ENCODE results near the gene KCNH1.

KCNH1 gene

DNA sequence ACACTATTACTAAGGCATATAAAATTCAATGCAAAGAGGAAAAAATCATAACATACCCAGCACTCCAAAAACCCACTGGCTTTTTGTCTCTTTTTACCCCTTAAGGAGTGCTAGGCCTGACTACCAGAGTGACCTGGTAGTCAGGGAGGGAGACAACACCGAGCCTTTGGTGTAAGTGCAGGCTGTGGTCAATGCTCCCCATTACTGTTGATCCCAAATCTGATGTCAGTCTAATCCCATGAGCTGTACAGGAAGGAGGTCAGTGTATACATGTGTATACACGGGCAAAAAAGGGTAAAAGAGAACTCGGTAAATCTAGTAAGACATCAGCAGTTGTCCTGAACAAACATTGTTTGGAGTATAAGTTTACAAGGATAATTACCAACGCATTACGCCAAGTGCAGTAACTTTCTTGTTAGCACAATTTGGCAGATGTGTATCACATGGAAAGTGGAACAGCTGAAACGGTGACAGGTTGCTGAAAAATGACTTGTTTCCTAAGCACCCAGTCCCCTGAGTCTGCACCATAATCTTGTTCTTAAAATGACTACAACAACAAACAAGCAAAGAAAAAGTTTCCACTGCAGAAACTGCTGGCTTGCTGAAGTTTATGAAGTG is 217.9 kb downstream of the KCNH1 start:
- TF ChIP-seq, protein P1, sequence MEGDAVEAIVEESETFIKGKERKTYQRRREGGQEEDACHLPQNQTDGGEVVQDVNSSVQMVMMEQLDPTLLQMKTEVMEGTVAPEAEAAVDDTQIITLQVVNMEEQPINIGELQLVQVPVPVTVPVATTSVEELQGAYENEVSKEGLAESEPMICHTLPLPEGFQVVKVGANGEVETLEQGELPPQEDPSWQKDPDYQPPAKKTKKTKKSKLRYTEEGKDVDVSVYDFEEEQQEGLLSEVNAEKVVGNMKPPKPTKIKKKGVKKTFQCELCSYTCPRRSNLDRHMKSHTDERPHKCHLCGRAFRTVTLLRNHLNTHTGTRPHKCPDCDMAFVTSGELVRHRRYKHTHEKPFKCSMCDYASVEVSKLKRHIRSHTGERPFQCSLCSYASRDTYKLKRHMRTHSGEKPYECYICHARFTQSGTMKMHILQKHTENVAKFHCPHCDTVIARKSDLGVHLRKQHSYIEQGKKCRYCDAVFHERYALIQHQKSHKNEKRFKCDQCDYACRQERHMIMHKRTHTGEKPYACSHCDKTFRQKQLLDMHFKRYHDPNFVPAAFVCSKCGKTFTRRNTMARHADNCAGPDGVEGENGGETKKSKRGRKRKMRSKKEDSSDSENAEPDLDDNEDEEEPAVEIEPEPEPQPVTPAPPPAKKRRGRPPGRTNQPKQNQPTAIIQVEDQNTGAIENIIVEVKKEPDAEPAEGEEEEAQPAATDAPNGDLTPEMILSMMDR (IDR thresholded peaks at IDR 0.05; ENCODE audit: insufficient read depth, low read depth, low read length, missing control alignments) = no peak
- no peak overlapping the region for H3K4me3 ChIP-seq (ENCODE audit: low read depth, low read length)
- no peak for DNase-seq (ENCODE audit: low read depth)

DNA sequence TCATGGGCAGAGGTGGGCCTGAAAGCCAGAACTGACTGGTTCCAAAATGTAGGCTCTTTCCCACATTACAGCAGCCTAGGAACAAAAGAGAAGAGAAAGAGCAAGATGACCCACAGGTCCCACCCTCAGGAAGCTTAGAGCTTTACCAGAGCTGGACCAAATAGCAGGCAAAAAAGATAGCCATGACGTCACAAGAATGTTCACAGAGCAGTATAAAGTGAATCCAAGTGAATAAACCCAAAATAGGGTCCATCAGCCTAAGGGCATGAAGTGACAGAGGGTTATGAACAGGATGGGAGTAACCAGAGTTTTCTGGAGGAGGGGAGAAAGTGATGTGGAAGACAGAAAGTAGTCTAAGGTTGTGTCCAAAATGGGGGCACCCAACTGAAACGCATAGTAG is 221.2 kb downstream of the KCNH1 start:
- no peak for DNase-seq (ENCODE audit: low read depth)
- TF ChIP-seq, protein P1 (IDR thresholded peaks at IDR 0.05; ENCODE audit: insufficient read depth, low read depth, low read length, missing control alignments) = no peak
- H3K4me3 ChIP-seq (ENCODE audit: low read depth, low read length) = no peak overlapping the region

DNA sequence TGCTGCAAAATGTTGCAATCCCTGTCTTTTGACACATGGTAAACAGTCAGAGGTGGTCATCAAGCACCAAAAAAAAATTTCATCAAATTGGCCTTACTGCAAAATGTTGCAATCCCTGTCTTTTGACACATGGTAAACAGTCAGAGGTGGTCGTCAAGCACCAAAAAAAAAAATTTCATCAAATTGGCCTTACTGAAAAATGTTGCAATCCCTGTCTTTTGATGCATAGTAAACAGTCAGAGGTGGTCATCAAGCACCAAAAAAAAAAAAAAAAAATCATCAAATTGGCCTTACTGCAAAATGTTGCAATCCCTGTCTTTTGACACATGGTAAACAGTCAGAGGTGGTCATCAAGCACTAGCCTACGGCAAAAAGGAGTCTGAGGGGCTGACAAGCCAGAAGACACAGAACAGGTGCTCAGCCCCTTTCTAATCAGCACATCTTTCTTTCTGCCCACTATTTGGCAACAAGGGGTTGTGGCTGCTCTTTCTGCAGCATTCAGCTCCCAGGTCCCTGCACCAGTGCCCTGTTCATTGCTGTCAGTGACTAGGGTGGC is 223.8 kb downstream of the KCNH1 start:
- TF ChIP-seq, protein P1 (IDR thresholded peaks at IDR 0.05; ENCODE audit: insufficient read depth, low read depth, low read length, missing control alignments) = no peak
- DNase-seq (ENCODE audit: low read depth) = no peak
- no peak overlapping the region for H3K4me3 ChIP-seq (ENCODE audit: low read depth, low read length)

DNA sequence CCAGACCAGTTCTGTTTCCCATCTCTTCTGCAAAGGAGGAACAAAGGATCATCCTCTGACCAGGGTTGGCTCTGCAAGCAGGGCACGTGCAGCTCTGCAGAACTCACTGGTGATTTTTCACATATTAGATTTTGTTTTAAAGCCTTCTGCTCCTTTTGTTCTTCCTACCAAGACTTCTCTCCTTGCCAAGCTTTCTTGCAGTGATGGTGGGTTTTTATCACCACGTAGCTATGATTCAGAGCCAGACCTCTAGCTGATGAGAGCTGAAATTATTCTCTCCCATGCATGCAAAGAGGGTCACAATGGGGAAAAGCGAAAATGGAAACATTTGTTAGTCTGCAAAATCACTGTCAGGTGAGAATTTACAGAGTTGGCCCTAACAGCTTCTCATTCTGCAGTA is 225.2 kb downstream of the KCNH1 start:
- no peak overlapping the region for H3K4me3 ChIP-seq (ENCODE audit: low read depth, low read length)
- no peak for DNase-seq (ENCODE audit: low read depth)
- TF ChIP-seq, protein P1 (IDR thresholded peaks at IDR 0.05; ENCODE audit: insufficient read depth, low read depth, low read length, missing control alignments) = no peak

DNA sequence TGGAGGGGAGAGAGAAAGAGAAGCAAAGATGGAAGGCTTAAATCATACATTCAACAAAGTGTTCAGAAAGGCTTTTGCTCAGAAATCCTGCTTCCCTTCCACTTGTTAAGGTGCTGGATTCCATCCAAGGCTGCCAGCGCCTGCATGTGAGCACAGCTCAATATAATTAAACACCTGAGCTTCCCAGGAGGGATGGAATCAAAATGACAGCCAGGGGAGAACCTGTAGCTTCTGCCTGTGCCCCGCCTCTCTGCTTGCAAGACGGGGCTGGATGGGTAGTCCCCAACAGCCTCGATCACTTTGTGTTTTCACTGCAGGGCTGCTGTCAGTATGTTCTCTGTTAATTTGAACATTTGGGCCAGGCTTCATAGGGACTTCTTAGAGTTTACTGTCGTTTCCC is 225.7 kb downstream of the KCNH1 start:
- H3K4me3 ChIP-seq (ENCODE audit: low read depth, low read length) = no peak overlapping the region
- TF ChIP-seq, protein P1 (IDR thresholded peaks at IDR 0.05; ENCODE audit: insufficient read depth, low read depth, low read length, missing control alignments) = no peak
- no peak for DNase-seq (ENCODE audit: low read depth)

DNA sequence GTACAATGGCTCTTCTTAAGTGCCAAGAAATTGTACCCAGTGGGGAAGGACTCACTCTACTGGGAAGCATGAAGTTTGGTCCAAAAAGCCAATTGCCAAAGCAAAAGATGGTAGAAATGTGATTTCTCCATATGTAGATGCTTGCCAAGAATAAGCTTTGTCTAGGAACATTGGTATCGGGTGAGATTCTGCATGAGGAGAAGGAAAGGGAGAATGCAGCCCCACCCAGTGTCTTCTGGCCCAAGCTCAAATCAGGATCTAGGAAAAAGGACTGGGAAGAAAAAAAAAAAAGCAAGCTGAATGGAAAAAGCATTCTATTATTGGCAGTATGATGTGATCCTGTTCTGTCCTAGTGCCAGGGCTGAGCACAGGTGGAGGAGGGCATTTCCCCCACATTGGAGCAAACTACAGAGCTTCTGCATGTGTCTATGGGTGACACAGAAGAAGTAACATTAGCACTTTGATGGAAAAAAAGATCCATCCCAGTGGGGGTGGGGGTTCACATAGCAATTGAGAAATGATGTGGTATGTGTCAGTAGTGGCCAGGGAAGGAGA is 226.6 kb downstream of the KCNH1 start:
- H3K4me3 ChIP-seq (ENCODE audit: low read depth, low read length) = no peak overlapping the region
- no peak for DNase-seq (ENCODE audit: low read depth)
- TF ChIP-seq, protein P1 (IDR thresholded peaks at IDR 0.05; ENCODE audit: insufficient read depth, low read depth, low read length, missing control alignments) = no peak
